HG03432 (cell line): ENCODE measurements around the gene ASAP2.

Experiments
- ATAC-seq: cut with Tn5 transposase; IDR thresholded peaks from one replicate; pipeline ENCODE4 v1.9.1; 2021; ENCODE audit warnings: mild to moderate bottlenecking, moderate library complexity; ENCODE audit not compliant: unreplicated experiment

Gene ASAP2

DNA sequence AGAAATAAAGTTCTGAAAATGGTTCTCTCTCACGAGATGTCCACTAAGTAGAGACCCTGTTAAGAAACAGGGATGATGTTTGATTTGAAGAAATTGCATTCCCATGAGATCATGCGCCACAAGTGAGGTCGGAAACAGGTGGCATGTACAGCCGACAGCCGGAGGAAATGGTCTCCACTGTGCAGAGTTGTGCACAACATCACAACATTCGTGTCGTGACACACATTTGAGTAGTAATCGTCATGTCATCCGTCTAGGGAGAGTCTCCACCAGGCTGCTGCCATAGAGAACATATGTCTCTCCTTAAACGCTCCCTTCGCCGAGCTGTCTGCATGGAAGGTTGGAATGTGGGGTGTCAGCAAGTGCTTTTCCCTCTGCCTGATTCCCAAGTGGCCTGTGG lies 84.7 kb downstream of the ASAP2 start:
- no peak for ATAC-seq

DNA sequence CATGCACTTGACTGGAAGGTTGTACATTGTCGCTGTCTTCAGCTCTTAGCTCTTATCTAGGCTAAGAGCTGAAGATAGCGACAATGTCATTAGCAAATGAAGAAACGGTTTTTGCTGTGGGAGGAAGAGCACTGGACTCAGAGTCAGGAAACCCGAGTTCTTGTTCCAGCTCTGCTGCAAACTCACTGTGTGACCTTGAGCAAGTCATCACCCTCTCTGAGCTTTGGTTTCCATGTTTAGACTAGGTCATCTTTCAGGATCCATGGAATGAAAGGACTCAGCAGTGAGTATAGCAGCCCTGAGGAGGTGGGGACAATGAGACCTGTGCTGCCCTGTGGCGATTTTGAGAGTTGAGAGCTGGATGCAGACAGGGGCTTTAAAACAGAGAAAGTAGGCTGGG lies 85.3 kb downstream of the ASAP2 start:
- no peak for ATAC-seq

DNA sequence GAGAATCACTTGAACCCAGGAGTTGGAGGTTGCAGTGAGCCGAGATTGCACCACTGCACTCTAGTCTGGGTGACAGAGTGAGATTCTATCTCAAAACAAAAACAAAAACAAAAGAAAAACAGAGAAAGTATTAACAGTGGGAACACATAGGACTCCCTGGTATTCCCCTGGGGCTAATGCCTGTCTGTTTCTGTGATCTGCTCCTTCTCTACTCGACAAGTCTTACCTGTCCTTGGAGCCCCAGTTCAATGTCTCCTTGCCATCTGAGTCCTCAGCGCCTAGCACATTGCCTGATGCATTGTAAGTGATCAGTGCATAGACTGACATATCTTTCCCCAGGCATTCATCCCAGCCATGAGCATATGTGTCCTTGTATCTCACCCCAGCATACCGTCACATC lies 85.8 kb downstream of the ASAP2 start:
- ATAC-seq: no peak

DNA sequence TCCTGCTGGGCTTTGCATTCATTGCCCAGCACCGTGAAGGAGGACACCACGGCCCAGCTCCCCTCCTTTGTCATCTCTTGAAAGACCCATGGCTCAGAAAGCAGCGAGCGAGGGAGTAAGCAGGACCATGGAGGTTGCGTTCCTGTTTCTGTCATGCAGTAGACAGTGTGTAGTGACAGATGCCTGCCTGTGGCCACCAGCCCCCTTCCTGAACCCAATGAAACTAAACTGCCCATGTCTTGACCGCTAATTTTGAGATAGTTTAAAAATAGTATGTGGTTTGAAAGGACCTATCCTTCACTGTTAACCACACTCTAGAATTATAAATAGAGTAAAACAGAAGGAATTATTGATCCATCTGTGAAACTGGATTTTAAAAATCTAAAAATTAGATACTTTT lies 88.2 kb downstream of the ASAP2 start:
- no peak for ATAC-seq

- ATAC-seq: no peak
Observed at GRCh38 chr2:9296559-9296958, 89.9 kb downstream of the ASAP2 start.

GRCh38 chr2:9297156-9297555 lies 90.5 kb downstream of the ASAP2 start:
- ATAC-seq: no peak

GRCh38 chr2:9297807-9298206 lies 91.2 kb downstream of the ASAP2 start:
- ATAC-seq: no peak

GRCh38 chr2:9298583-9298982 lies 92.0 kb downstream of the ASAP2 start:
- ATAC-seq: no peak

GRCh38 chr2:9299161-9300100 lies 92.8 kb downstream of the ASAP2 start:
- no peak for ATAC-seq

- ATAC-seq: no peak
Observed at GRCh38 chr2:9300214-9300613, 93.6 kb downstream of the ASAP2 start.

DNA sequence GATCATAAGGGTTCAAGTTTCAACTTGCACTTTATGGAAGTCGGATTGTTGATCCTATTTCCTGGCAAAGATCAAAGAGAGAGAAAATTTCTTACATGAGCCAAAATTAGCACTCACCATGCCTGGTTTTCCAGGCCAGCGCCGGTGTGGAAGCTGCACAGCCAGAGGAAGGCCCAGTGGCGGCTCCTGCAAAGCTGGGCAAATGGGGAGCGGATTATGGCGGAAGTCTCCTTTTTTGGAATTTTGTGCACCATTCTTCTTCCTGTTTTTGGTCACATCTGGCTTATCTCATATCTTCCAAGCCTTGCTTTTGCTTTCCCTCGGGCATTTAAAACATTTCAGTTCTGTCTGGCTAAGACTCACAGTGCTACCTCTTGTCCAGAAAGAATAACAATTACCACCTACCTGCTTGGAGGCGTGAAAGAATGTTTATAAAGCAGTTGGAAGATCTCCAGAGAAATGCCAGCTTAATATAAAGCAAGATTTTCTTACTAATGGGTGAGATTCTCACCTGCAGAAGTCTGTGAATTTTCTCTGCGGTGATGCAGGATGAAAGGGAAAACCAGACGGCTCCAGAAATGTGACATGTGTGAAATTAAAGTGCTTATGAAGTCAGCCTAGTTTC lies 94.3 kb downstream of the ASAP2 start:
- no peak for ATAC-seq

DNA sequence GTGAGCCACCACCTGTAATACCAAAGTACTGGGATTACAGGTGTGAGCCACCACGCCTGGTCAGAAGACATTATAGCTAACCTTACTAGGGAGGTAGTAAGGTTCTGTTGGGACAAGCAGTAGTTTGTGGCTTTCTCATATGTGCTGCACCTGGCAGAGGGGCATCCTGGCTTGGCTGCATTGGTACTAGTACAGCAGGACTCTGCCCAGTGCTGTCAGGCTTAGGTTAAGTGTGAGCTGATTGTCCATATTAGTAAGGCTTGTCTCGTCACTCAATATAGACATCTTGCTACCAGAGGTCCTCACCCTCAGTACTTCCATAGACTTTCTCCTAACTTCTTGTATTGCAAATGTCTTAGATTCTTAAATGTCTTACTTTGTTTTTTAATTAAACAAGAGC lies 96.1 kb downstream of the ASAP2 start:
- no peak for ATAC-seq

DNA sequence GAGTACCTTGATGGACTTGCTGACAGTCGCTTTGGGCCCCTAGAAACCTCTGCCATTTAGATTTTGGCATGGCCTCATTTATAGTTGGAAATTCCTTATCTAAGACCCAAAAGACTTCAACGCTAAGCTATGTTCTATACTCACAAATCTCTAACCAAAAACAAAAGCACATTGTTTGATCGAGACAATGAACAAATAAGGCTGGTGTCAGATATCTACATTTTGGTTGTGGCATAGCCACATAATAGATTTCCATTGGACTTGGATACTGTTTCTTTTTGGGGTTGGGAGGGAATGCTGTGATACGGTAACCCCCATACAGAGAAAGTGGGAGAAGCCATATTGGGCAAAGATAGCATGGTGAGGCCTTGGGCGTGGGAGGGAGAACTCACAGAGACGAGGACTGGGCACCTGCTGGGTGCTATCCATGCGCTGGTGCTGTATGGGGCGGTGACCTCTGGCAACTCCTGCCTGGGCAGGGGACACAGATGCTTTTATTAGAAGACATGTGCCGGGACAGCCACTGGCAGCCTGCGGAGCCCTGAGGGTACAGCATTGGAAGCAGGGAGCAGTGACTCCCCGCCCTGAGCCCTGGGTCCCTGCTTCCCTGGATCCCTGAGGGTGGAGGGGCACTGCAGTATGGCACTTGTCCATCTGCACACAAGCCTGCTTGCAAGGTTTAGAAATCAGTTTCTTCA lies 97.1 kb downstream of the ASAP2 start:
- no peak for ATAC-seq

DNA sequence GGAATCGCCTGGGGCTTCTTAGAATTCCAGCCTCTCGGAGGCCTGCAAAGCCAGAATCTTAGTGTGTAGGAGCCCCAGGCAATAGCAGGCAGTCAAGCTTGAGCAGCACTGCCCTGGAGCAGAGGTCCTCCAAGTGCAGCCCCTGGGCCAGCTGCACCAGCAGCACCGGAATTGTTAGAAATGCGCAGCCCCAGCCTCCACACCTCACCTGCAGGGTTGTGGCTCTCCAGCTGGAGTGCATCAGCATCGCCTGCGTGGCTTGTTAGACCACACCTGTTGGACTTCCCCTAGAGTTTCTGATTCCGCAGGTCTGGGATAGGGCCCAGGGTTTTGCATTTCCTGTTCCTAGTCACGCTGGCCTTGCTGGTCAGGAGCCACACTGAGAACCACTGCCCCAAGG lies 100.3 kb downstream of the ASAP2 start:
- ATAC-seq: no peak

DNA sequence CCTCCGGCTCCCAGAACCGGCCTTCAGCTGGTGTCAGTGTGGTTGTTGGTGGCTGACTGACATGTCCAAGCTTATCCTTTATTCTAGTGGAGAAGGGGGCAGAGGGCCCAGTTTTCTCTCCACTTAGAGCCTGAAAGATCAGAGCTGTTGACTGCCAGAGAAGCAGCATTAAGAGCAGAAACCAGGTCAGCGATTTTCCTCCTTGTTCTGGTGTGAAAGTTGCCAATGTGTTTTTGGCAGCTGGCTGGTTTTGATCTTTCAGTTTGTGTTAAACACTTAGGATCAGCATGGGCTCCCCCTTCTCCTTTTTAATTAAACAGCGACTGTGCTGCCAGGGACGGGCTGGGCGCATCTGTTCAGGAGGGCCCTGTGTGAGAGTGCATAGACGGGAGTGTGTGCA lies 100.9 kb downstream of the ASAP2 start:
- no peak for ATAC-seq

GRCh38 chr2:9308186-9308955 lies 101.8 kb downstream of the ASAP2 start:
- ATAC-seq: no peak

DNA sequence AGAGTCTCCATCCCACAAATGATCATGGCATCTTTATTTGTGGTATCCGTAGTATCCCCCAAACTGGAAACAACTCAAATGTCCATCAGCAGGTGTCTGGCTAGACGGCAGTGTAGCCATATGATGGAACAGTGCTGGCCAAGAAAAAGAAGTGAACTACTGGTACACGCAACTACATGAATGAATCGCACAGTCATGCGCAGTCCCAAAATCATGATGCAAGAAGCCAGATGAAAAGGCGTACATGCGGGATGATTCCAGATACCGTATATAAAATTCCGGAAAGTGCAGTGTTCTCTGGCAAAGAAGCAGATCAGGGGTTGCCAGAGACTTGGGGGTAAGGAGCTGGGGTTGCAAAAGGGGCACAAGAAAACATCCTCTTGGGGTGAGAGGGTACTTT lies 102.5 kb downstream of the ASAP2 start:
- ATAC-seq: no peak

- ATAC-seq: no peak
Observed at GRCh38 chr2:9310377-9310776, 103.8 kb downstream of the ASAP2 start.

- ATAC-seq: no peak
Observed at GRCh38 chr2:9310798-9311197, 104.2 kb downstream of the ASAP2 start.

- ATAC-seq: no peak
Observed at GRCh38 chr2:9311488-9311887, 104.9 kb downstream of the ASAP2 start.

DNA sequence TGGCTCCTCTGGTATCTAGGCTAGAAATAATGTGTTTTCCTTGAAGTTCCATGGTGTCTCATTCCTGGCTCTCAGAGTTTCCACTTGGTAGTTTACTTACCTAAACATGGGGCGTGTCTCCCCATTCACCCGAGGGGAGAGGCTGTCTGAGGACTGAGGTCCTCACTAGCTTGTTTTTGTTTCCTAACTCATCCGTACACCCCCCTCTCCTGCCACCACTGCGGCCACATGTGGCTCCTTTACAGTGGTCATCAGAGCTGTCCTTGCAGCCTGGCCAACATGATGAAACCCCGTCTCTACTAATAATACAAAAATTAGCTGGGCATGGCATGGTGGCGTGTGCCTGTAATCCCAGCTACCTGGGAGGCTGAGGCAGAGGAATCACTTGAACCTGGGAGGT lies 106.0 kb downstream of the ASAP2 start:
- ATAC-seq: no peak
